Activated CD4-positive, alpha-beta T cell treated with anti-CD3 and anti-CD28 coated beads for 4 hours (primary cell): Measurements from ENCODE around the gene PIP5K1B.

Experiments used
- DNase-seq, 2 donors: peaks; one replicate each; pipeline ENCODE4 v3.0.0-alpha.2; 2020

Gene PIP5K1B

DNA sequence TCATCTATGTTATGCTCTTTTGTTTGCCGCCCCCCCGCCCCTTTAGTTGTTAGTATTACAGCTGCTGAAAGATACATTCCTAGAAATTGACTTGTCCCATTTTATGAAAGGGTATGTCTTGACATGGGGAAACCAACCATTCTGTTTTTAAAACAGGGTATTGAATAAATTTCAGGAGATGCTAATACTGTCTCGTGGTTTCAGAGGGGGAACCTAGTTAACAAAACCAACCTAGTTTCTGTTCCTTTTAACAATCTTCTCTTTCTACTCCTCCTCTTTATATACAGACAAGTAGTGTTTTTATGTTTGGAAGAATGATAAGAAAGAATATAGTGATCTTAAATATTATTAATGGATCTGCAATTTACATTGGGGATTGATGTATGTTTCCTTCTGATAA, 3.5 kb downstream of the PIP5K1B start:
- no peak for DNase-seq

DNA sequence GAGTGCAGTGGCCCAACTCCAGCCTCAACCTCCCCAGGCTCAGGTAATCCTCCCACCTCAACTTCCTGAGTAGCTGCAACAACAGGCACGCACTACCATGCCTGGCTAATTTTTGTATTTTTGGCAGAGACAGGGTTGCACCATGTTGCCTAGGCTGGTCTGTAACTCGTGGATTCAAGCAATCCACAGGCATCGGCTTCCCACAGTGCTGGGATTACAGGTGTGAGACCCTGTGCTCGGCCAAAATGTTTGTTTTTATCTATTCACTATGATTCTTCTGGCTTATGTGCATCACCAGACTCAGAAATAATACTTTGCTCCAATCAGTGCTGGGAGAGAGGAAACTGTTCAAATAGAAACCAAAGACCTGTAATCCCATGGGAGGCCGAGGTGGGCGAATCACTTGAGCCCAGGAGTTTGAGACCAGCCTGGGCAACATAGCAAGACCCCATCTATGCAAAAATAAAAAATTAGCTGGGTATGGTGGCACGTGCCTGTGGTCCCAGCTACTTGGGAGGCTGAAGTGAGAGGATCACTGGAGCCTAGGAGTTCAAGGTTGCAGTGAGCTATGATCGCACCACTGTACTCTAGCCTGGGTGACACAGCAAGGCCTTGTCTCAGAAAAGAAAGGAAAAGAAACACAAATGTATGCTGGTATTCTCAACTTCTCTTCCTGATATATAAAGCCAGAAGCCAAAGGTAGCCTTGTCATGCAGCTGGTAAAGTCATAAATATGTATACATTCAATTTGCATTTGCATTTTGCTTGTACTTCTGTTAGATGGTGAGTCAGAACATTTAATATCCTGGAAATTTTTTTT, 4.5 kb downstream of the PIP5K1B start:
- DNase-seq = no peak

DNA sequence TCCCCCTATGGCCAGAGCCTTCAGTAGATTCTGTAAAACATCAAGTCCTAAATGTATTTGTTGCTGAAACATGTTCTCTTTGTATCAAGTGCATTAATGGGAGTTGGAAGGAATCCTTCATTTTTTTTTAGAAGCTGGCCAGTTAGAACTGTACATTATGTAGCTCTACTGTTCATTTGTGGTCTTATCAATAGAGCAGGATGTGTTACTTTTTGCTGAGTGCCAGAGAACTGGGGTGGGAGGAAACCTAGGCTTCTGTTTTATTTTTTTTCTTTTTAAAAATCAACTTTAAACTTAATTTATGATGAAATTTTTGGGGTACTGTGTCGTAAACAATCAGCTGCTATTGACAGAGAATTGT, 5.1 kb downstream of the PIP5K1B start:
- DNase-seq = no peak

DNA sequence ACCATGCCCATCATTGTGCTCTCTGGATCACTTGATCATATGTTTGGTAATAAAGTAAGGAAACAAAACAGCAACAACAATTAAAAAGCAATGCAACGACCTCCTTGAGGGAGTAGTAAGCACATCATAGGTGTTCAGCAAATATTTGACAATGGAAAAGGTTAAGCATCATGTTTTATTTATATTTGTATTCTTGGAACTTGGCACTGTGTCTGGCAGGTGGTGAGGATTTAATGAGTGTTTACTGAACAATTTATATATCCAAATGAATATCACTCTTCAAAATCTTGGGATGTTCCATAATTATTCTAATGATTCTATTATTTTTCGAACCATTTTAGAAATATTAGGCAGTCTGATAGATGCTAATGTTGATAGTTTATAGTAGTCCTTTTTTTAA, 6.2 kb downstream of the PIP5K1B start:
- DNase-seq = no peak

DNA sequence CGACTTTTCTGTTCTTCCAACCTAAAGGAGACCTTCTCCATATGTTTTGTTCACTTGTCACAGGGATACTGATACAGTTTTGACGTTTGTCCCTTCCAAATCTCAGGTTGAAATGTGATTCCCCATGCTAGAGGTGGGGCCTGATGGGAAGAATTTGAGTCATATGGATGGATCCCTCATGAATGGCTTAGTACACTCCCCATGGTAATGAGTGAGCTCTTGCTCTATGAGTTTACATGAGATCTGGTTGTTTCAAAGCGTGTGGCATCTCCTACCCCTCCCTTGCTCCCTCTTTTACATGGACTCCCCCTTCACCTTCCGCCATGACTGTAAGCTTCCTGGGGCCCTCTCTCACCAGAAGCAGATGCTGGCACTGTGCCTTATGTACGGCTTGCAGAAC, 6.9 kb downstream of the PIP5K1B start:
- no peak for DNase-seq

DNA sequence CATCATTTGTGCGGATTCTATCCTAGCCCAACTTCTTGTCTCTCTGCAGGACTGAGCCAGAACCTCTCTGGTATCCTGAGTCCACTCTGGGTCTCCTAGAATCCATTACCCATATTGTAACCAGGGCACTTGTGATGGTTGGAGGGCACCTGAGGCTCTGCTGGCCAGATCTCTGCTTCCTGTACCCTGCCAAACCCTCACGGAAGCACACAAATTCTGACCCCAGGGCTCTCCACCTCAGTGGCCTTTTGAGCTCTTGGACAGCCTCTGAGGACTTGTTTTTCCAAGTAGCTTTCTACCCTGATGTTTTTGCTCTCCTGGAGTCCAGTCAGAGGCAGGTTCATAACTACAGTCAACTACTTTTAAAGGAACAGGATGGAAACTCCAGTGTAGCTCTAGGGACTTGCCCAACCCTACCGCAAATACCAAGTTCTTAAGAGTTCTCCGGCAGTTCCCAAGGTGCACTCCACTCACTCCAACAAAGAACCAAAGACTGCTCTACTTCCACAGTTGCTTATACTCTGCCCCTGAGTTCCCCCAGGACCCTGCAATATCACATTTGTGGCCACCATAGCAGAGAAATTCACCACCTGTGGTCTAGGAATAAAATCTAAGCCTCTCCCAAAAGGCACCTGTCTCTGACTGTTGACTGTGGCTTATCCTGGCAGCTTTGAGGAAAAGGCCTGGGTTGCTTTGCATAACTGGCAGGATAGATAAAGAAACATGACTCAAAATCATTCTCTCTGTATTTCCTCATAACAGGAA, 9.6 kb downstream of the PIP5K1B start:
- DNase-seq = no peak

DNA sequence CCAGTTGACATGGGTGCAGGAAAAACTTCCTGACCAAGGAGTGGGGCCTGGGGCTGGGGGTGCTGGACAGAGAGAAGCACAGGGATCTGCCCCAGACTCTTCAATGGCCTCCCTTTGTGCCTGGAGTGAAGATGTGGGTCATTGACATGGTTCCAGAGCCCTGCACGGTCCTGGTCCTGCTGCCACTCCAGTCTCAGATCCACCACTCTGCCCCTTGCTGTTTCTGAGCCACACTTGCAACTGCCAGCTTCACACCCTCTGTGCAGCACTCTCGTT, 10.1 kb downstream of the PIP5K1B start:
- no peak for DNase-seq

DNA sequence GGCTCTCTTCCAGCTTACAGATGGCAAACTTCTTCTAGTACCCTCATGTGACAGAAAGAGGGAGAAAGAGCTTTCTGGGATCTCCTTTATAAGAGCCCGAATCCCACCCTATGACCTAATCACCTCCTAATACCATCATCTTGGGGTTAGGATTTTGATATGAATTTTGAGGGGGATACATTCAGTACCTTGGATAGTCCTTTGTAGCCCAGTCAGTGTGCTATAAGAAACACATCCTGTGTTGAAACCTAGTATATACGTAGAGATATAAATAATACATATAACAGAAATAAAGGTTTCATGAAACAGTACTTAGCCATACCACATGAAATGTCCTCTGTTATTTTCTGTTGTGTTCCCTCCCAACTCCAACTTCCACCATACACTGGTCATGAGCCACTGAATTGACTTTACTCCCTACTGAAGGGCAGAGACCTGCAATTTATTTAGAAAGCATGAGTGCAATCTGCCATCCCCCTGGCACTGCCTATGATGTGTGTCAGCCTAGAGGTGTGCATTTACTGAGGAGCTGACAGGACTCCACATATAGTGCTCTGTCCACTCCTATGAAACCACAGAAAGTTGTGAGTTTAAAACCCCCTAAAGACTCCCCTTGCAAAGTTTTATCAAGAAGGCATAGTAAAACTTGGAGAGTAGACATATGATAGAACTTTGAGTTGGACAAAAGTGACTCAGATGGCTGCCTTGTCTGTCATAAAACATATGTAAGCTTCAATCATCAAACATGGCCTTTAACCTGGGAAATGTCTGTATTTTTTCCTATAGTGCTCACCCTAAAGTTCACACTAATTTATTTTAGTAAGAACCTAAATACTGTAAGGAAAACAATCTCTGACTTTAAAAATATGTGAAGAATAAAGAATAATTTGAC, 12.8 kb downstream of the PIP5K1B start:
- DNase-seq = no peak

DNA sequence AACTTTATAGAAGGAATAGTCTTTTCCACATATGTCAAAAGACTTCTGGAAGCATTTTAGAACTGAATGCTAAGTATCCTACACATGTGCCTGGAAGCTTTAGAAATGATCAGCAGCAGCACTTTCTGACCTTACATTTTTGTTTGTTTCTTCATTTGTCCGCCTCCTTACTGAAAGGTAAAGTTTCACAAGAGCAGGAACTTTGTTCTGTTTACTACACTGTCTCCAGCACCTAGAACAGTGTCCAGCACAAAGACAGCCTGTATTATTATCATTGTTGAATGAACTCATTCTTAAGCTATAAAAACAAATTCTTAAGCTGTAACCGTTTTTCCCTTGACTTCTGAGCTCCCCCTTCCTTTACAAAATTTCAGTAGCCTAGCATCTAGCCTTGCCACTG, 14.8 kb downstream of the PIP5K1B start:
- DNase-seq = no peak

DNA sequence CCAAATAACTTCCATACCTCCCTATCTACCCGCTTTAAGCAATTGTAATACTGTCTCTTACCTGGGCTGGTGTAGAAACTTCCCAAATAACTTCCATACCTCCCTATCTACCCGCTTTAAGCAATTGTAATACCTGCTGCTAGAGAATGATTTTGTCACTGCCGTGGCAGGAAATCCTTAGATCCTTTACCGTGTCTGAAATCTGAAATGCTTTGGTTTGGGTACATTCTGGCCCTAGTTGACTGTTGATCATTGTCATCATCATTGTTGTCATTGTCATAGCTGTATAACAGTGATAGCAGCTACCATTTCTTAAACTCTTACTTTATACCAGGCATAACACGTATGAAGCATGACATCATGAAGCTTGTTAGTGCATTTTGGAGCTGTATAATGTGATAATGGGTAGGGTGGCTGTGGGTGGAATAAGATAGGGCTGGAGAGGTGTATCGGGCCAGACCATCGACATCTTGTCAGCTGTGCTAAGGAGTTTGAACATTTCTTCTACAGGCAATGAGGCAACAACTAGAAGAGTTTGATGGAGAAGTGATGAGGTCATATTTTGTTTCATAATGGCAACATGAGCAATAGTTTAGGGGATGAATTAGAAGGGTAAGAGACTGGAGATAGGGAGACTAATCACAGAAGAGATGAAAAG, 15.7 kb downstream of the PIP5K1B start:
- no peak for DNase-seq

DNA sequence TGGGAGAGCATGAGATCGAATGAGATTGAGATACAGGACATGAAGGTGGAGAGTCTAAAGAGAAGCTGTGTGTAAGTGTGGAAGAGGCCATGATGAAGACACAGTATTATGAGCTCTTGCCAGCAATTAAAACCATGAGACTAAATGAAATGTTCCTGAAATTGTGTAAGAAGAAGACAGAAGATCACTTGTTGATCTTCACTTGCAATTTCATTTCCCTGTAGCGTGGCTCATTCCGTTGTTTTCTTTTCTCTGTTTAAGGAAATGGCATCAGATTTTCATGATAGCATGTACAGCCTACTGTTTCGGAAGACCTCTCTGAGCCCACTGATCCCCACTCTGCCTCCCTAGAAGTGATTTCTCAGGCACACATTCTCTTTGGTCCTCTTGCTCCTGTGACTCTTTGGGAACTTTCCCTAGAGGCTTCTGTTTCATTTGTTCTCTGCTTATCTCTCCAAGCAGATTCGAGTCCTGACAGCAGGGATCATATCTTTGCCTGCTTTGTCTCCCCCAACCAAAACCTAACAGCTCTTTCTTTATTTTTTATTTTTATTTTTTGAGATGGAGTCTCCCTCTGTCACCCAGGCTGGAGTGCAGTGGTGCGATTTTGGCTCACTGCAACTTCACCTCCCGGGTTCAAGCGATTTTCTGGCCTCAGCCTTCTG, 16.8 kb downstream of the PIP5K1B start:
- DNase-seq = no peak

DNA sequence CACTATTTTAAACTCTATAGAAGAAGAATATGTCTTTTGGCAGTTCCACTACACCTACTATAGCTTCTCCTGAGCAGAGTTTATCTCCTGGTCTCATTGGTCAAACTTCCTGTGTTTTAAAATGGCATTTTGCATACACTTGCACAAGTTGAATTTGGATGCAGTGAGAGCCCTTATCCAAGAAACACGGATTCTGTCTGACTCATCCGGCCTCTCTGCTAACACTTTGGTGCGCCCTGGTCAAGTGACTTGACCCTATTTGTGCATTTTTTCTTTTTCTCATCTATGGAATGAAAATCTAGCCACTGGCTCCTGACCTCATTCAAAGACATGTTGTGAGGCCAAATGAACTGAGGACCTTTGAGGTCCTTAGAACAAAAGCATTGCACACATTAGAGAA, 20.0 kb downstream of the PIP5K1B start:
- DNase-seq = no peak

DNA sequence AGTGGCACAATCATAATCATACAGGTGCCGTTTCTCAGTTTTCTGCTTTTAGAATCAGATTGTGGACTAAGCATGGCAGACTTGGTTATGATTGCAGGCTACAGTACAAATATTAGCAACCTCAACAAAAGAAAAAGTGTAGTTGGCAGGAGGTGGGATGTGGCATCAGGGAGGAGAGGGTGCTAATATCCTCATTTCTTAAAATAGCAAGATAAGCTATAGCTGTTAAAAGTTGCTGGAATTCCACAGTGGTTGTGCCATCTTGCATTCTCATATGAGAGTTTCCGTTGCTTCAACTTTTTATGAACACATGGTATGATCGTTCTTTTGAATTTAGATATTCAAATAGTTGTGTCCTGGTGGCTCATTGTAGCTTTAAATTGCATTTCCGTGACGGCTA, 21.4 kb downstream of the PIP5K1B start:
- DNase-seq = no peak

DNA sequence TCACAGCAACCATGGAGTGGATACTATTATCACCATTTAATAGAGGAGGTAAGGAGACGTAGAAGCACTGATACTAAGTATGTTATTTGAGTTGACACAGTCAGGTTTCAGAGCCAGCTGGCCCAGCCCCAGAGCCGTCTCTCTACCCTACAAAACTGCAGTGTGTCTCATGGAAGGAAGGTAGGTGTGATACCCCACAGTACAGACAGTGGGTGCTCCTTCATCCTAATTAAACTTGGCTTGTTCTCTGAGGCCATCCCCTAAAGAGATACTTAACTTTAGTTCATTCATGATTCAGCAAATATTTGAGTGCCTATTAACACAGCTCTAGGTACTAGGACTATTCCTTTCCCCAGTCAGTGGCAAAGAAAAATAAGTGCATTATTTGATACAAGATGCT, 22.6 kb downstream of the PIP5K1B start:
- DNase-seq = no peak

DNA sequence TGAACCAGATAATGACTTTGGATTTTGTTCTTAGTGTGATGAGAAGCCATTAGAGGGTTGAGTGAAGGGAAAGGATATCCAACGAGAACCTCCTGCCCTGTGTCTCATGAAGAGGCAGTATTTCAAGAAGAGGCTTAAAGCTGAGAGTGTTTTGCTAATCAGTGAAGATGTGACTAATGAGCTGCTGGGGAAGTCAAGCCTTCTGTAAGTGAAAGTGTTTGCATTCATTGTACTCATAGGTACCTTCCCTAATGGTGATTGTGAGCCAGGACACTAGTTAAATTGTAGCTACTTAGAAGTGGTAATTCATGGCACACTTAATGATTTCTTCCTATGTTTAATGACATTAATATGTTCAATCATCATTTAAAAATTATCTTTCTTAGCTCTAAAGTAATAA, 23.7 kb downstream of the PIP5K1B start:
- no peak for DNase-seq

DNA sequence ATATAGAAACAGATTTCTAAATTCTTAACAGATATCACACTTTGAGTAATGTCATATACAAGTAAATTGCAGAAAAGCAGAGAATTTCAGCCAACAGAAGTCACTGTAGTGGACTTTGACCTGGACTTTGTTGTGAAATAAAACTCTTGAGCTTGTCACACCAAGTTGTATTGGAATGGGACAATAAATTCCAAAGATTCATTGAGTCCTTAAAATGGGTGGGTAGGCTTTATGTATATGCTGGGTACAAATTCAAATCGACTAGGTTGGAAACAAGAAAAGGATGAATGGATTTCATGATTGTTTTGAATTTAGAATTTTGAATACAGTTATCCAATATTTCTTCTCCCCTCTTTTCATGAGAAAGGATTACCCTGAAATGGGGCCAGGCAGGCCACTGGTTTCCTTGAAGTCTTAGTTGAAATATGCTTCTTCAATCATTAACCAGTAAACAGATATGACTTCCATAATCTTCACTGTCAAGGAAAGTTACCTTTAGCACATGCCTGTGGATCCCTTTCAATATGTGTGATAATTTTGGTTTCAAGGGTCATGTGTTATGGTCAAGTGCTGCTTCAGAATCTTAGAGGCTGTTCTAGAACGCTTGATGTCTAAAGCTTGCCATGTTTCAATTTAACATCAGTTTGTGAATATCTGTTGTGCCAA, 25.7 kb downstream of the PIP5K1B start:
- DNase-seq = no peak

DNA sequence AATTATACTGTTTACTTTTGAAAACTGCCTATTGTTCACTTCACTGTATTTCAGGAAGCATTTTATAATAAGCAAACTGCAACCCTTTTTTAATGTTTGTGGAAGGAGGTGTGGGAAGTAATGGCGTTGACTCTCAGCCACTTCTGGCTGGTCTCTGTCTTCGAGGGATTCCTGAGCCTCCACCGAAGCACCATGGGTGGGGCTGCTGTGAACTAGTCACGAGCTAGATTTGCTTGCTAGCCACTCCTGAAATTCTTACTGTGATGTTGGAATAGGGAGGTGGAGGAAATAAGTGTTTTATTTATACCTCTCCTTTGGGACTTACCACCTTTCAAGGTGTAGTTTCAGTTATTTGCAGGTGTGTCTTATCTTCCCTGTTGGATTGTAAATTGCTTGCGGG, 26.8 kb downstream of the PIP5K1B start:
- no peak for DNase-seq

DNA sequence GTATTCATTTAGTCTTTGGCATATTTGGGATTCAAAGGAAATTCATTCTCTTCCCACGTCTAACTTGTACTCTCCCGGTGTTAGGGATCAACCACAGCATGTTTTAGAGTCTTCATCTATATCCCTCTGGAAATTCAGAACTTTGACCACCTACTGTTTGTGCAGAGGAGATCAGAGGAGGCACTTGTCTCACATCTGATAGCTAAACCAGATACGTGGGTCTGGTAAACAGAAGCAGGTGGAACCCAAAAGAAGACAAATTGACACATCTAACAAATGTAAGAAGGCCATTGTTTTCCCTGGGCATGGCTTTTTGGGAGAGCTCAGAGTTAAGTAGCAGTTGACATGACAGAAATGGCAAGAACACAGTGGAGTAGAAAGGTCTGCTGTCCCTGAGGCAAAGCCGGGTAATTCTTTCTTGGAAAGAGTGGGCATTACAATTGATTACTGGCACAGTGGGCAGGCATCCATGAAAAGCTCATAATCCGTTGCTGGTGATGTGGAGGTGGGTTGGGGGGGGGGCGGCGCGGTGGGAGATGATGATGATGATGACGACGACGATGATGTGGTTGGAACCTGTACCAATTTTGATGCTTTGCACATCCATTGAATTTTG, 27.5 kb downstream of the PIP5K1B start:
- DNase-seq = no peak

DNA sequence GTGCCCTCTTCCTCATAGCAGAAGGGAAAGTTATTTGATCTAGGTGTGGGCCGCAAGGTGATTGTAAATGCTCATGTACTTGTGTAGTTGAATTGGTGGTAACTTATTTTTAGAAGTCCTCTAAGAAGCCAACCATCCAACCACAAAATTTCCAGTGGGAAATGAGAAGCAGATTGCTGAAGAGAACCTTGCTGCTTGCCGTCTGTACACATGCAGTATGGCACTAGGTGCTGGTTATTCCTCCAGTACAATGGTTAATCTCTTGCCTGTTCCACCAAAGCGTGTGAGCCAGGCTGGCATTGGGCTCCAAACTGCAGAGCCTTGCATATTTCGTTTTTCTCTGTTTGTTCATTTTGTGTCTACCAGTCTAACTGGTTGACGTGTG, 28.0 kb downstream of the PIP5K1B start:
- no peak for DNase-seq

DNA sequence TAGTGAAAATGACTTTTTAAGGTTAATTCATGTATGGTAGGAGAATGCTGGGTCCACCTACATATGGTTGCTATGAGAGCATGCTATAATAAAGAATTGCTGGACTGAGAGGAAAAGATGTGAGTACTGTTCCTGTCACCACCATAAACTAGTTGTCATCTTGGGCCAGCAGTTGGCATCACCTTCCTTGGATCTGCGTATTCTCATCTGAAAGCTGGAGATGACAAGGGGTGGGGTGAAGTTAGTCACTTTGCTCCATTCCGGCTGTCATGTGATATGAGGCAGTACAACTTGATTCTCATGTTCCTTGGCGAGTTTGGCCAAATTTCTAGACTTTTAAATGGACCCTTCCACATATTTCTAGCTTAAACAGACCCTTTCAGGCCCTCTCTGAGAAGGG, 33.3 kb downstream of the PIP5K1B start:
- no peak for DNase-seq

DNA sequence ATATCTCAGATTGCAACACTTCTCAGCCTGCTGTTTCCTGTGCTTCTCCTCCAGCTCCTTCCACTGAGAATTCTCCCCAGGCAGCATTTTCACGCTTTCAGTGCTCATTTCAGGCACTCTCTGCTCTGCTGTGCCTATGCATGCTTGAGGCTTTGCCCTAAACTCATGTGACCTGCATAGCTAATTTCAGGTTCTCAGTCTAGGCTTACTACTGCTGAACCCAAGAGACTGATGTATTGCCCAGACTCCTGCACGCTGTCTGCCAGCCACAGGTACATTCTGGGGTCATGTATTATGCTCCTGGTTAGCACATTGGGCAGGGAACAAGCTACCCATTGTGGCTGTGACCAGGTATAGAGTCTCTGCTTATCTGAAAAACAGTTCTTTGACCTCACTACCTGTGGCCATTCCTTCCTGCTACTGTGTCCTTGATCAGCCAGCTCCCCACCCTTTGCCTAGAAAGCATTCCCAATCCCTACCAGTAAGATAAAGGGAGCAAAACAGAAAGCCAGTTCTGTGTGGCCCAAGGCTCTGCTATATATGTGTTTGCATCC, 34.7 kb downstream of the PIP5K1B start:
- DNase-seq = no peak
